ENCODE data around the gene SLC25A6.
"Not testable (repeated sequence)": the region's sequence is repeated elsewhere in the genome, so short reads cannot be mapped to it uniquely, and the experiment has no call there.

SLC25A6 gene

DNA sequence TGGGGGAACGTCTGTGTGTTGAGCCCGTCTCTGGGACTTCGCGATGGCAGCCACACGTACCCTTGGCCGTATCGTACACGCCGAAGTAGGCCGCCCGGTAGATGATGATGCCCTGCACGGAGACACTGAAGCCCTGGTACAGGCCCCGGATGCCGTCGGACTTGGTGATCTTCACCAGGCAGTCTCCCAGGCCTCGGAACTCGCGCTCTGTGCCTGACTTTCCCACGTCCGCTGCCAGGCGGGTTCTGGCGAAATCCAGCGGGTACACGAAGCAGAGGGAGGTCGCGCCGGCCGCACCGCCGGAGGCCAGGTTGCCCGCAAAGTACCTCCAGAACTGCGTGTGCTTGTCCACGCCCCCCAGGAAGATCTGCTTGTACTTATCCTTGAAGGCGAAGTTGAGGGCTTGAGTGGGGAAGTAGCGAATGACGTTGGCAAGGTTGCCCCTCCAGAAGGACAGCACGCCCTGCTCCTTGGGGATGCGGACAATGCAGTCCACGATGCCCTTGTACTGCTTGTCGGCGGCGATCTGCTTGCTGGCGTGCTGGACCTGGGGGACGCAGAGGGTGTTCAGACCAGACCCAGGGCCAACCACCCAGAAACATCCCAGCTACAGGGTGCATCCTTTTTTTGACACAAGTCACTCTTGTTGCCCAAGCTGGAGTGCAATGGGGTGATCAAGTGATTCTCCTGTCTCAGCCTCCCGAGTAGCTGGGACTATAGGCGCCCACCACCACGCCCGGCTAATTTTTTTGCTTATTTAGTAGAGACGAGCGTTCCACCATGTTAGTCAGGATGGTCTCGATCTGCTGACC, 2.5 kb downstream of the SLC25A6 start:
- no peak for DNase-seq

DNA sequence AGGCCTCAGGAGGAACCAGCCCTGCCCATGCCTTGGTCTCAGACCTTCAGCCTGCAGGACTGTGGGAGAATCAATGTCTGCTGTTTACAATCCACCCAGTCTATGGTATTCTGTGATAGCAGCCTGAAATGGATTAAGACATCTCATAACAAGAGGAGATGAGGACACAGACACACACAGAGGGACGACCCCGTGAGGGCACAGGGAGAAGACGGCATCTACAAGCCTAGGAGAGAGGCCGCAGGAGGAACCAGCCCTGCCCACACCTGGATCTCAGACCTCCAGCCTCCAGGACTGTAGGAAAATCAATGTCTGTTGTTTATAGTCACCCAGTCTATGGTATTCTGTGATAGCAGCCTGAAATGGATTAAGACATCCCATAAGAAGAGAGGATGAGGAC, 3.3 kb downstream of the SLC25A6 start:
- DNase-seq: no peak

DNA sequence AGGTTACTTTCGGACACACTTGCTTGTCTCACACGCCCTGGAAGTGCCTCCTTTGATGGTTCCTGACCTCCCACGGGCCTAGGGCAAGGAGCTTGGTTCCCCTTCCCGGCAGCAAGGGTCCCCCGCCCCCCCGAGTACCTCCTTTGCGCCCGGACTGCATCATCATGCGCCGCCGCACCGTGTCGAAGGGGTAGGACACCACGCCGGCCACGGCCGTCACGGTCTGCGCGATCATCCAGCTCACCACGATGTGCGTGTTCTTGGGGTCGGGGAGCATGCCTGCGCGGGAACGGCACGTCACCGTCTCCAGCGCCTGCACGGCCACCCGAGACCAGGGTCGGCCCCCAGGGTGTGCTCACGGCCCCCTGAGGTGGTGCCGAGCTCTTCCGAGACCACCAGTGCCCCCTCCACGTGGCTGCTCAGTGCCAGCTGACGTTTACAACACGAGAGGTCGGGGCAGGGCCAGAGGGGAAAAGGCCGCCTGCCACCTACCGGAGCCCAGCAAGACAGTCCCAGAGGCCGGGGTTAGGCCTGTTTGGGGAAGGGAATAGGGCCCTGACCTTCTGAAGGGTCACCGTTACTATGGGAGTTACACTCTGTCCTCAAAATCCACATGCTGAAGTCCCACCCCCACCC, 4.7 kb downstream of the SLC25A6 start:
- DNase-seq: no peak

DNA sequence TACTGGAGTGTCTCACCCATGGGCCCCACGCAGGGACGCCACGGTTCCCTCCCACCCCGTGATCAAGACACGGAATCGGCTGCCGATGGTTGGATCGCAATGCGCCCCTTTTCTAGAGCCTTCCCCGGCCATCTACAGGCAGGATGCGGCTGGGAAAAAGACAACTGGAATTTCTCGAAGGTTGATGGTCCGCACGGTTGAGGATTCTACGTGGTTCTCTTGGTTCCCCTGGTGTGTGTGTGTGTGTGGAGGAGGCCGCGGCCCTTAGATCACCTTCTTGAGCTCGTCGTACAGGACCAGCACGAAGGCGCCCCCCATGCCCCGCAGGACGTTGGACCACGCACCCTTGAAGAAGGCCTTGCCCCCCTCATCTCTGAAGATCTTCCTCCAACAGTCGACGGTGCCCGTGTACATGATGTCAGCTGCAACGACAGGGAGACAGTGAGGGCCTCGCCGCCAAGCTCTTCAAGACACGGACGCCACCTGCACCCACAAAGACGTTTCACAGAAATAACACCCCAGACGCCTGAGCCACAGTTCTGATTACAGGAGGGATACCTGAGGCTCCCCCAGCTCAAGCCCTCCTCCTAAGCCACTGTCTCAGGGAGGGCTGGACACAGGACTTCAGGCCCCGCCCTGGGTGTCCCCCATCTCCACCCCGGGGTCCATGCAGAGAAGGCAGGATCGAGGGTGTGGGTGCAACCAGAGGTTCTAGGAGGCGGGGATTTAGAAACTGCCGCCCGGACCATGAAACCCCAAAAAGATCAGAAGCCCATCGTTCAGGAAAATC, 5.4 kb downstream of the SLC25A6 start:
- no peak for DNase-seq

DNA sequence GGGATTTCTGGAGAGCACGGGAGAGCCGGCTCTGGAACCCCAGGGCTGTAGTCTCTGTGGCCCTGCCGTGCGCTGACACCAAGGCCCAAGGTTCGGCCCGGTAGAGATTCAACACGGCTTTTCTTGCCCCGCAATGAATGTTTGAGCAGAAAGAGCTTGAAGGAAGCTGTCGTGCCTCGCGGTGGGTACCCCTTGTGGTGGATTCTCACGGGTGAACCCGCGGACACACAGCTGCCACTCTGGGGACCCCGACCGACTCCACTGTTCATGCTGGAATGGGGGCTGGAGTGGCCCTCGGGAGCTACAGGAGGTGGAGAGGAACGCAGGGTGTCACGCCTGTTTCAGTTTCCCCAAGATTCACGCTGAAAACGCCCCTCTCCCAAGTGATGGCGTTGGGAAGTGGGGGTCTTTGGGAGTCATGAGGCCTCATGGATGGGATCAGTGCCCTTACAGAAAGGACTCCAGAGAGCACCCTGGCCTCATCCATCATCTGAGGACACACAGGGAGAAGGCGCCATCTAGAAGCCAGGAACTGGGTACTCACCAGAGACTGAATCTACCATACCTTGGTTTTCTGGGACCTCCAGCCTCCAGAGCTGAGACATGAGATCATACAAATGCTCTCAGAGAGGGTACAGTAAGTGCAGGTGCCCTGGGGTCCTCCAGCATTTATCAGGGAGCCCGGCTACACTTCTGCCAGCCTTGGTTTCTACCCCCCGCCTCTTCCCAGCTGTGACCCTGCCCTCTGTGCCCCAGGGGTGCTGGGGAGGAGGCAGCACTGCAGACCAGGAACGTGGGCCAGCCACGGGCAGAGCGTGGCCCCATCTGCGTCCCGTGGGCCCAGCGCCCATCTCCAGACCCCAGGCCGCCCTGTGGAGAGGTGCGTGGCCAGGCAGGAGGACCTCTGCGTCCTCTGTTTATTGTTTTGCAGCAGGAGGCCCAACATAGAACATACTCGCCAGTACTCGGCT, 6.4 kb downstream of the SLC25A6 start:
- no peak for DNase-seq

DNA sequence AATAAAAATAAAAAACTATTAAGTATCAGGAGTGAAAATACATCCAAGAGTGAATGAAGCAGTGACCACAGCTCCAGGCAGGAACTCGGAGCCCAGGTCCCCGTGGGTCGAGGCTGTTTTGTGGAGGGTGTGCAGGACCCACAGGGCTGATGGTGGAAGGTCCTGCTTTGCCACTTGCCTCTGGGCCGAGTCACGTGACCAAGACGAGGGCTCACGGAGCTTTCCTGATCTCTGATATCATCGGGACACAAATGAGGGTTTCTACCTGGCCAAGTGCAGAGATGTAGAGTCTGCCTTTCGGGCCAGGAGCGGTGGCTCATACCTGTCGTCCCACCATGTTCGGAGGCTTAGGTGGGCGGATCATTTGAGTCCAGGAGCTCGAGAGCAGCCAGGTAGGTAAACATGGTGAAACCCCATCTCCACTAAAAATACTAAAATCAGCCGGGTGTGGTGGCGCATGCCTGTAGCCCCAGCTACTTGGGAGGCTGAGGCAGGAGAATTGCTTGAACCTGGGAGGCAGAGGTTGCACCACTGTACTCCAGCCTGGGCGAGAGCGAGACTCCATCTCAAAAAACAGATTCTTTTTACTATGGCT, 7.2 kb downstream of the SLC25A6 start:
- no peak for DNase-seq

DNA sequence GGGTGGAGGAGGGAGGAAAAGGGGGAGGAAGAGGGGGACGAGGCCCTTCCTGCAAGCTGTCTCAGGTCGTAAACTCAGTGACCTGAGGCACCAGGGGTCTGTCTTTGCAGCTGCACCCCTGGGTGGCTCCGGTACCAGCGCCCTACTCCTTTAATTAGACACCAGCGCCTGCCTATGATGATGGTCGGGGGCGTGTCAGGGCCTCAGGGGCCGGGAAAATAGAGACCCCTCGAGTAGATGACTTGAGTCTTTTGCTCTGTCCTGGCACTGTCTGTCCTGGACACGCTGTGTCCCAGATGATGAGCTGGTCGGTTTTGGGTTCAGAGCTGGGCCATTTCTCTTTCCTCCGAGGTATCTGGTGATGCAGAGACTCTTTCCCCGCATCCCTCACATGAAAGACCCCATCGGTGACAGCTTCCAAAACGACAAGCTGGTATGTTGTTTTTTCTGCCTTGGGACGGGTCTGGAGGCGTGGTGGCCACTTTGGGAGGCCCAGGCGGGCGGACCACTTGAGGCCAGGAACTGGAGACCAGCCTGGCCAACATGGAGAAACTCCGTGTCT, 11.2 kb downstream of the SLC25A6 start:
- DNase-seq: no peak

DNA sequence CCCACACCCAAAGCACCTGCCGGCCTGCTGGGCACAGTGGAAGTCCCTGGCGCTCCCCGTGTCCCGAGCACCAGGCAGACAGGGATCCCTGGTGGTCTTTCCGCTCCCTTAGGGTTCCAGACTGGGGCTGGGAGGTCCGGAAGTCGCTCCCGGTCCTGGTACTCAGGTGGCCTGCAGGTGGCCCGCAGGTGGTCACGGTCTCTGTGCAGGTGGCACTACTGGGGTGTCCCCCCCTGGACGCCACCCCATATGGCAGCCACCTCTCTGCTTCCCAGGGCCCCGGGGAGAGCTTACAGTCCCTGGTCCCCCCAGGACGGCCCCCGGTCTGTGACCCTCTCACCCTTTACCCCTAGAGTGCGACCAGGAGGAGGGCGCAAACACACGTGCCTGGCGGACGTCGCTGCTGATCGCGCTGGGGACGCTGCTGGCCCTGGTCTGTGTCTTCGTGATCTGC, 13.6 kb downstream of the SLC25A6 start:
- no peak for DNase-seq

DNA sequence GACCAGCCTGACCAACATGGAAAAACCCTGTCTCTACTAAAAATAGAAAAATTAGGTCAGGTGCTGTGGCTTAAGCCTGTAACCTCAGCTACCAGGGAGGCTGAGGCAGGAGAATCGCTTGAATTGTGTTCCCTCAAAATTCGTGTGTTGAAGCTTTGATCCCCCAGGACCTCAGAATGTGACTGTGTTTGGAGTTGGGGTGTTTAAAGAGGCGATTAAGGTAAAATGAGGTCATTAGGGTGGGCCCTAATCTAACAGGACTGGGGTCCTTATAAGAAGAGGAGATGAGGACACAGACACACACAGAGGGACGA, 23.6 kb downstream of the SLC25A6 start:
- DNase-seq: no peak

DNA sequence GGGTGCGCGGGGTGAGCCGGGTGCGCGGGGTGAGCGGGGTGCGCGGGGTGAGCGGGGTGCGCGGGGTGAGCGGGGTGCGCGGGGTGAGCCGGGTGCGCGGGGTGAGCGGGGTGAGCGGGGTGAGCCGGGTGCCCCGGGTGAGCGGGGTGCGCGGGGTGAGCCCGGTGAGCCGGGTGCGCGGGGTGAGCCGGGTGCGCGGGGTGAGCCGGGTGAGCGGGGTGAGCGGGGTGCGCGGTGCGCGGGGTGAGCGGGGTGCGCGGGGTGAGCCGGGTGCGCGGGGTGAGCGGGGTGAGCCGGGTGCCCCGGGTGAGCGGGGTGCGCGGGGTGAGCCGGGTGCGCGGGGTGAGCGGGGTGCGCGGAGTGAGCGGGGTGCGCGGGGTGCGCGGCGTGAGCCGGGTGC, 25.6 kb downstream of the SLC25A6 start:
- DNase-seq: not testable (repeated sequence)

DNA sequence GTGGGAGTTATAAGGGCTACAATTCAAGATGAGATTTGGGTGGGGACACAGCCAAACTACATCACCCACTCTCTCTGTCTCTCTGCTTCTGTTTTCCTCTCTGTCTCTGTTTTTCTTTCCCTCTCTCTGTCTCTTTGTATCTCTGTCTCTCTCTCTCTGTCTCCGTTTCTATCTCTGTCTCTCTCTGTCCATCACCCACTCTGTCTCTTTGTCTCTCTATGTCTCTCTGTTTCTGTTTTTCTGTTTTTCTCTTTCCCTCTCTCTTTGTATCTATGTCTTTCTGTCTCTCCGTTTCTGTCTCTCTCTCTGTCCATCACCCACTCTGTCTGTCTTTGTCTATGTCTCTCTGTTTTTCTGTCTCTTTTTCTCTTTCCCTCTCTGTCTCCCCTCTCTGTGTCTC, 30.0 kb downstream of the SLC25A6 start:
- DNase-seq: no peak

DNA sequence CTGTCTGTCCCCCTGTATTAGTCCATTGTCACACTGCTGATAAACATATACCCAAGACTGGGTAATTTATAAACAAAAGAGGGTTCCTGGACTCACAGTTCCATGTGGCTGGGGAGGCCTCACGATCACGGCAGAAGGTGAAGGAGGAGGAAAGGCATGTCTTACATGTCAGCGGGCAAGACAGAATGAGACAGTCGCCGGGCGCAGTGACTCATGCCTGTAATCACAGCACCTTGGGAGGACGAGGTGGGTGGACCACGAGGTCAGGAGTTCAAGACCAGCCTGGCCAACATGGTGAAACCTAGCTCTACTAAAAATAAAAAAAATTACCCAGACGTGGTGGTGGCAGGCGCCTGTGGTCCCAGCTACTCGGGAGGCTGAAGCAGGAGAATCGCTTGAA, 30.6 kb downstream of the SLC25A6 start:
- DNase-seq: no peak

DNA sequence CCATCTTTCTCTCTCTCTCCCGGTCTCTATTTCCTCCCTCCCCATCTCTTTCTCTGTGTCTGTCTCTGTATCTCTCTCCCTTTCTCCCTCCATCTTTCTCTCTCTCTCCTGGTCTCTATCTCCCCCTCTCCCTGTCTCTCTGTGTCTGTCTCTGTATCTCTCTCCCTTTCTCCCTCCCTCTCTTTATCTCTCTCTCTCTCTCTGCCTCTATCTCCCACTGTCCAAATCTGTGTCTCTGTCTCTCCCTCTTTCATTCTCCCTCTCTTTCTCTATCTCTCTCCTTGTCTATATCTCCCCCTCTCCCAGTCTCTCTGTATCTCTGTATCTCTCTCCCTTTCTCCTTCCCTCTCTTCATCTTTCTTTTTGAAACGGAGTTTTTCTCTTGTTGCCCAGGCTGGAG, 31.7 kb downstream of the SLC25A6 start:
- no peak for DNase-seq

DNA sequence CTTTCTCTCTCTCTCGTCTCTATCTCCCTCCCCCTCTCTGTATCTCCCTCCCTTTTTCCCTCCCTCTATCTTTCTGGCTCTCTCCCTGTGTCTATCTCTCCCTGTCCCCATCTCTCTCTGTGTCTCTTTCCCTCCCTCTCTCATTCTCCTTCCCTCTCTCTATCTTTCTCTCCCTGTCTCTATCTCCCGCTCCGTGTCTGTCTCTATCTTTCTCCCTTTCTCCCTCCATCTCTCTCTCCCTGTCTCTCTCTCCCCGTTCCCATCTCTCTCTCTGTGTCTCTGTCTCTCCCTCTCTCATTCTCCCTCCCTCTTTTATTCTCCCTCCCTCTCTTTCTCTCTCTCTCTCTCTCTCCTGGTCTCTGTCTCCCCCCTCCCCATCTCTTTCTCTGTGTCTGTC, 32.4 kb downstream of the SLC25A6 start:
- DNase-seq: no peak

DNA sequence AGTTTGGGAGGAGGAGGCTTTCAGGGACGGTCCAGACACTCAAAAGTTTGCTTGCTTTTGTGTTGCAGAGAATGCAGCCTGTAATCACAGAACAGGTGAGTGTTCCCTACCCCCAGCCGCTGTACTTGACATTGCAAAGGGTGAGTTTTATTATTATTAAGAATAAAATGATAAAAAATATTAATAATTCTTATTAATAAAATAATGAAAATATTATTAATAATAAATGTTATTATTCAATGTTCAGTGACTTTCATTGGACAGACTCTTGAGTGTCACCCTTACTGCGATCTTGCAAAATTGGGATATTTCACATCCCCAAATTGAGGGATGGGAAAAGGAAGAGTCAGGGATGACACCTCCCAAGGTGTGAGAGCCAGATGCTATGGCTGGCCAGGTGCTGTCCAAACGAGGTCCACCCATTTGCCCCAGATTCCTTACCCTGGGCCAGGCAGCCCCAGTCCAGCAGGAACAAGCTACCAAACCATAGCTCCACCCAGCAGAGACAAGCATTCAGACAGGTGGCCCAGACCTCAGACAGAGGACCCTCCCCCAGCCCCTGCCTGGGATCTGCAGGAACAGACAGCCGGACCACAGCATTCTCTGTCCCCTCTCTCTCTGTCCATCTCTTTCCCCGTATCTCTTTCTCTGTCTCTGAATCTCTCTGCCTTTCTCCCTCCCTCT, 33.0 kb downstream of the SLC25A6 start:
- no peak for DNase-seq

DNA sequence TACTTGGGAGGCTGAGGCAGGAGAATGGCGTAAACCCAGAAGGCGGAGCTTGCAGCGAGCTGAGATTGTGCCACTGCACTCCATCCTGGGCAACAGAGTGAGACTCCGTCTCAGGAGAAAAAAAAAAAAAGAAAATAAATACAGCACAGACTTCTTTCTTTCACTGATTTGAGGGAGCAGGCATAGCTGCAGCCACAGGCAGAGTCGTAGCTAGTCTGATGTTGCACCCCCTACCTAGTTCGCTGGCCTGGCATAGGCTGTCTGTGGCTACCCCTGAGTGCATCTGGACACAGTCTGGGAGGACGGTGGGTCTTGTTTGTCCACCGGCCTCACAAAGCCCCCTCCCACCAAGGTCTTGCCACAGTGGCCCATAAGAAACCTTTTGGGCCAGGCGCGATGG, 33.9 kb downstream of the SLC25A6 start:
- DNase-seq: no peak

DNA sequence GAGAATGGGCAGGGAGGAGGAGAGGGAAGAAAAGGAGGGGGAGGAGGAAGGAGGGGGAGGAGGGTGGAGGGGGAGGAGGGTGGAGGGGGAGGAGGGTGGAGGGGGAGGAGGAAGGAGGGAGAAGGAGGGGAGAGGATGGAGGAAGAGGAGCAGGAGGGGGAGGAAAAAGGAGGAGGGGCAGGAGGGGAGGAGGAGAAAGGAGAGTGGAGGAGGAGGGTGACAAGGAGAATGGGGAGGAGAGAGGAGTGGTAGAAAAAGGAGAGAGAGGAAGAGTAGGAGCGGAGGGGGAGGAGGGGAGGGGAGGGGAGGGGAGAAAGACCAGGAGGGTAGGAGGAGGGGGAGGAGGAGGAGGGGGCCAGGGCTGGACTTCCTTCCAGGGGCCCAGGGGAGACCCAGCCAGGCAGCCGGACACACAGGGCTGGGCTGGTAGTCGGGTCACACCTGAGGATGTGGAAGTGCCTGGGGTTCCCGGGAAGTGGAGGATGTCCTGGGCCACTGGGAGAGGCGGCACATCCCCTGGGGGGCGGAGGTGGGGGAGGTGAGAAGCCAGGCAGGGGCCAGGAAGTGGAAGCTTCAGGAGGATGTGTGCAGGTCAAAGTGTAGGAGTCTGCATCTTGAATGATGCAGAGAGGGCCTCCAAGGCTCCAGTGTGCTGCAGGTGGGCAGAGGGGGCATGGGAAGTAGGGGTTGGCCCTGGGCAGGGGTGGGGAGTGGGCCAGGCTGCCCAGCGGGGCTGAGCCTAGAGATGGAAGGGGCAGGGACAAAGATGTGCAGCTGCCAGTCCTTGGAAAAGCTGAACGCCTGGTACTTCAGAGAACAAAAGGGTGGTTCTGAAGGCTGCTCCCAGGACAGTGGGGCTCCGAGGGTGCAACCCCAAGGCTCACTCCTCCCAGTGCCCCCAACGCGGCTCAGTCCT, 36.5 kb downstream of the SLC25A6 start:
- DNase-seq: no peak

DNA sequence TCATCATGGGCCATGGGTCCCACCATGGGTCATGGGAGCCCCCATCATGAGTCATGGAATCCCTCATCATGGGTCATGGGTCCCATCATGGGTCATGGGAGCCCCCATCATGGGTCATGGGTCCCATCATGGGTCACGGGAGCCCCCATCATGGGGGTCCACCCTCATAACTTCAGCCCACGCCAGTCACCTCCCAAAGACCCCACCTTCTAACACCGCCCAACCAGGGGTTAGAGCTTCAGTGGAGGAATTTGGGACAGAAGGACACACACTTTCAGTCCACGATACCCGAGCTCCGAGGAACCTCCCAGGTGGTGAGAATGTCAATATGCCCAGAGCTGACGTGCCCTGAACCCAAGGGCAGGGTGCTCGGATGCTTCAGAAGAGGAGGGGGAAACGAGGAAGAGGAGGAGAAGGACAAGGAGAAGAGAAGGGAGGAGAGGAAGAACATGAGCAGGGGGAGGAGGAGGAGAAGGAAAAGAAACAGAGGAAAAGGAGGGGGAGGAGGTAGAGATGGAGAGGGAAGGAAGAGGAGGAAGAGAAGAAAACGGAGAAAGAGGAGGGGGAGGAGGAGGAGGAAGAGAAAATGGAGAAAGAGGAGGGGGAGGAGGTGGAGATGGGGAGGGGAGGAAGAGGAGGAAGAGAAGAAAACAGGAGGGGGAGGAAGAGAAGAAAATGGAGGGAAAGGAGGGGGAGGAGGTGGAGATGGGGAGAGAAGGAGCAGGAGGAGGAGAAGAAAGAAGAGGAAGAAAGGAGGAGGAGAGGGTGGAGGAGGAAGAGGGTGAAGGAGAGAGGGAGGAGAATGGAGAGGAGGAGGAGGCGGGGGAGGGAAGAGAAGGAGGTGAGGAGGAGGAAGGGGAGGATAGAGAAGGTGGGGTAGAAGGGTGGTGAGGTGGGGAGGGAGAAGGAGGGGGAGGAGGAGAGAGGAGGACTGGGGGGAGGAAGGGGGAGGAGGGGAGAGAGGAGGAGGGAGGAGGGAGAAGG, 37.6 kb downstream of the SLC25A6 start:
- DNase-seq: no peak
